Lower lobe of right lung (tissue), 2 donors: ENCODE measurements around the gene ADAM12. TPM values are rescaled to one million over a fixed set of nuclear protein-coding genes. Genes with fewer than 3 reads are reported as not detected.

Experiments used
- ATAC-seq, 2 donors: fragments of 200-7000 bp; cut with Tn5 transposase; one replicate each; pipeline ENCODE4 v1.9.1; 2020 to 2022; ENCODE audit warnings: mild to moderate bottlenecking in 2 of 2, moderate library complexity in 2 of 2
- DNase-seq: peaks from one replicate; pipeline ENCODE4 v3.0.0-alpha.2; 2020
- H3K27ac ChIP-seq: fragments of 200-600 bp; one replicate; pipeline ENCODE4 v1.8.0; 2022
- H3K27me3 ChIP-seq: fragments of 200-600 bp; one replicate; pipeline ENCODE4 v1.8.0; 2022; ENCODE audit warnings: low read depth
- H3K36me3 ChIP-seq: fragments of 200-600 bp; one replicate; pipeline ENCODE4 v1.8.0; 2022; ENCODE audit warnings: mild to moderate bottlenecking
- H3K4me1 ChIP-seq: fragments of 200-600 bp; one replicate; pipeline ENCODE4 v1.8.0; 2022
- H3K4me3 ChIP-seq: fragments of 200-600 bp; one replicate; pipeline ENCODE4 v1.8.0; 2022; ENCODE audit warnings: mild to moderate bottlenecking
- H3K9me3 ChIP-seq: fragments of 200-600 bp; one replicate; pipeline ENCODE4 v1.8.0; 2022
- intact Hi-C: fragments of 100-400 bp; cut with DNase I; formaldehyde crosslinking; loops from one replicate; pipeline ENCODE4 v1.11.0; 2022
- total RNA-seq: library from RNA; stranded (reverse); fragmentation: NEBNext Ultra II Directional; extraction: Animal tissue kit (Norgen Biotek cat#: 25700); gene quantifications from one replicate; pipeline ENCODE4 v1.2.1, GENCODE V29; 2021
- TF ChIP-seq, protein P1 (sequence below): fragments of 200-600 bp; IDR thresholded peaks from one replicate; pipeline ENCODE4 v1.8.0; 2022; ENCODE audit warnings: antibody characterized with exemption, mild to moderate bottlenecking
- donor health status: DM: no; HTN: yes; CAD: no; lungs with severe emphysema.

ADAM12 gene
- total RNA-seq, 1 donor from 2014 or later: 0.92 TPM

DNA sequence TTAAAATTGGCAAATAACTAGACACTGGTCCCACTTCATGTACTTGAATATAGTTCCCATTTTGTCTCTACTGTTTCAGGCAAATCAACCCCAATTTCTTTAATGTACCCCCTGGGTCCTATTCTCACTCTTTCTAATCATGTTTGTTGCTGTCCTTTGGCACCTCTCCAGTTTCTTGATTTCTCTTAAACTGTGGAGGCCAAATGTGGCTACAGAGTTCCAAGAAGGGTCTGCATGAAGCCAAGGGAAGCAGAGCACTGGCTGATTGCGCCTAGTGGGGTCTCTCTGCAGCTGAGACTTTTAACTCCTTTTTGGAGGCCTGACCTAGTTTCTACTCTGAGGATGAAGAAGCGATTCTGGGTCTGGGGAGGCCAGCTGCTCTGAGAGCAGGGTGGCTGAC is 6.7 kb upstream of the ADAM12 start:
- DNase-seq: no peak
- no peak for ATAC-seq

DNA sequence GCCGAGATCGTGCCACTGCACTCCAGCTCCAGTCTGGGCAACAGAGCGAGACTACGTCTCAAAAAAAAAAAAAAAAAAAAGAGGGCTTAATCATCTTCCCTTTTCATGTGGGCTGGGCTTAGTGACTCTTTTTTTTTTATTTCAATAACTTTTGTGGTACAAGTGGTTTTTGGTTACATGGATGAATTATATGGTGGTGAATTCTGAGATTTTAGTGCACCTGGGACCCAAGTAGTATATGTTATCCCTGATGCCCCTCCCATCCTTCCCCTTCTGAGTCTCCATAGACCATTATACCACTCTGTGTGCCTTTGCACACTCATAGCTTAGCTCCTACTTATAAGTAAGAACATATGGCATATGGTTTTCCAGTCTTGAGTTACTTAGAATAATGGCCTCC is 4.8 kb upstream of the ADAM12 start:
- Histone ChIP-seq H3K9me3 (no peaks in the 10 kb centered on the region), H3K4me1 (no peaks in the 10 kb centered on the region), H3K36me3 (no peaks in the 10 kb centered on the region), H3K4me3 (no peak overlapping the region), H3K27ac (no peak overlapping the region), H3K27me3 (peaks cover 21% of the 10 kb centered on the region)
- TF ChIP-seq, protein P1, sequence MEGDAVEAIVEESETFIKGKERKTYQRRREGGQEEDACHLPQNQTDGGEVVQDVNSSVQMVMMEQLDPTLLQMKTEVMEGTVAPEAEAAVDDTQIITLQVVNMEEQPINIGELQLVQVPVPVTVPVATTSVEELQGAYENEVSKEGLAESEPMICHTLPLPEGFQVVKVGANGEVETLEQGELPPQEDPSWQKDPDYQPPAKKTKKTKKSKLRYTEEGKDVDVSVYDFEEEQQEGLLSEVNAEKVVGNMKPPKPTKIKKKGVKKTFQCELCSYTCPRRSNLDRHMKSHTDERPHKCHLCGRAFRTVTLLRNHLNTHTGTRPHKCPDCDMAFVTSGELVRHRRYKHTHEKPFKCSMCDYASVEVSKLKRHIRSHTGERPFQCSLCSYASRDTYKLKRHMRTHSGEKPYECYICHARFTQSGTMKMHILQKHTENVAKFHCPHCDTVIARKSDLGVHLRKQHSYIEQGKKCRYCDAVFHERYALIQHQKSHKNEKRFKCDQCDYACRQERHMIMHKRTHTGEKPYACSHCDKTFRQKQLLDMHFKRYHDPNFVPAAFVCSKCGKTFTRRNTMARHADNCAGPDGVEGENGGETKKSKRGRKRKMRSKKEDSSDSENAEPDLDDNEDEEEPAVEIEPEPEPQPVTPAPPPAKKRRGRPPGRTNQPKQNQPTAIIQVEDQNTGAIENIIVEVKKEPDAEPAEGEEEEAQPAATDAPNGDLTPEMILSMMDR: no peak
- intact Hi-C loops: no loop called here
- DNase-seq: no peak
- ATAC-seq: no peak

More for the DNA sequence above, 6.7 kb upstream of the ADAM12 start:
- intact Hi-C loops: no loop called here
- peaks cover 4% of the 10 kb centered on the region for H3K27me3 ChIP-seq
- H3K27ac ChIP-seq: no peak overlapping the region
- no peaks in the 10 kb centered on the region for H3K9me3 ChIP-seq
- TF ChIP-seq, protein P1: no peak
- H3K4me1 ChIP-seq: no peaks in the 10 kb centered on the region
- H3K36me3 ChIP-seq: no peaks in the 10 kb centered on the region
- H3K4me3 ChIP-seq: no peak overlapping the region

DNA sequence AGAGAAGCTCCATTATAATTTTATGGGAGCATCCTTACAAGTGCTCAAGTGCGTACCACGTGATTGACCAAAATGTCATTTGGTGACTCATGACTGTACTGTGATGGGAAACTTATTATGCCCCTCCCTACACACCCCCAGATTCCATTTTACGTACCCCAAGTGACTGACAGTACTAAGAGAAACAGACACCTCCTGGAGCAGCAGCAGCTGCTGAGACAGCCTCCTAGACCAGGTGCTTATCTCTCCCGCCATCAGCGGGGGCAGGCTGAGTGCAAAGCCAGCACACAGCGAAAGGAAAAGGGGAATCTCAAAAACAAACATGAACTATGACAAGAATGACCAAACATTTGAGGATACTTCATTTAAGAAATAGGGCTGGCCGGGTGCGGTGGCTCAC is 4.2 kb upstream of the ADAM12 start:
- Histone ChIP-seq H3K9me3 (no peaks in the 10 kb centered on the region), H3K36me3 (no peaks in the 10 kb centered on the region), H3K27ac (no peak overlapping the region), H3K4me1 (peaks cover 3% of the 10 kb centered on the region), H3K27me3 (peaks cover 27% of the 10 kb centered on the region), H3K4me3 (no peak overlapping the region)
- no peak for ATAC-seq
- TF ChIP-seq, protein P1: no peak
- no peak for DNase-seq
- intact Hi-C loops: no loop called here

DNA sequence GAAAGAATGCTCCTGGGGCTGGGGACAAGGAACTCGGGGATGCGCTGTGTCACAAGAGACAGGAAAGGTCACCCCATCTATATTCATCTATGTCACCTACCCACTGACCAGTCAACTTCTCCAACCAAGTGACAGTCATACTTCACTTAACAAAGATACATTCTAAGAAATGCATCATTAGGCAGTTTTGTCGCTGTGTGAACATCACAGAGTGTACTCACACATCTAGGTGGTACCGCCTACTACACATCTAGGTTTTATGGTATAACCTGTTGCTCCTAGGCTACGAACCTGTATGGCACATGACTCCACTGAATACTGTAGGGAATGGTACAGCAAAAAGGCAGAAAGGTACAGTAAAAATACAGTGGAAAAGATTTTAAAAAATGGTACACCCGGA is 3.8 kb upstream of the ADAM12 start:
- Histone ChIP-seq H3K27me3 (peaks cover 31% of the 10 kb centered on the region), H3K36me3 (no peaks in the 10 kb centered on the region), H3K9me3 (no peaks in the 10 kb centered on the region), H3K4me3 (no peak overlapping the region), H3K4me1 (peaks cover 7% of the 10 kb centered on the region), H3K27ac (no peak overlapping the region)
- no peak for ATAC-seq
- intact Hi-C loops: no loop called here
- TF ChIP-seq, protein P1: no peak
- no peak for DNase-seq

DNA sequence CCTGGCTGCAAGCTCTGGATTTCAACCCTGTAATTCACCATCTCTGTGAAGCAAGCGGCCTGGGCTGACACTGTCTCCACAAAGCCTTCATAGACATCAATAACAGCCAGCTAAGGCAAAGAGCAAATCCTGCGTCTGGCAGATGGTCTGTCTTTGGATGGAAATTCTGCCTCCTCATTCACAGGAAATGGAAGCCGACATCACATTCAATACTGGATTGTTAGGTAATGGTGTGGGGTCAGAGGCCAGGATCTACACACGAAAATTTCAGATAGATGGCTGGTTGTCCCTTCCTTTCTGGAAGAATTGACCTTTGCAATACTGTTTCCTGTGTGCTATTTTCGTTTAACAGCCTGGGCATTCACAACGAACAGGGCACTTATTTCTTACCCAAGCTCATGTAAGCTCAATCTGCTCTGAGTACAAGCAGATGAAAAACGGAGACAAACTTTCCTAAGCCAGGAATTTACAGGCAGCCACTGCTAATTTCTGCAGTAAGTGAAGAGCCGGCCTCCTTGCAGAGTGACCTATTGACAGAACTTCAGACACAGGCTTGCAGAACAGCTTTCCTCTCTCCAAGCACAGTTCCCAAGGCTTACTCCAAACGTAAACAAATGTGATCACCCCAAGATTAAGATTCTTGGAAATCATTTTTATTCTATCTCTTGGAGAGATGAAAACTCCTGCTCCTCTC is 3.1 kb upstream of the ADAM12 start:
- no peak overlapping the region for H3K4me3 ChIP-seq
- intact Hi-C loops: no loop called here
- H3K27ac ChIP-seq: no peak overlapping the region
- DNase-seq: no peak
- H3K9me3 ChIP-seq: no peaks in the 10 kb centered on the region
- no peak for ATAC-seq
- peaks cover 37% of the 10 kb centered on the region for H3K27me3 ChIP-seq
- H3K36me3 ChIP-seq: no peaks in the 10 kb centered on the region
- peaks cover 9% of the 10 kb centered on the region for H3K4me1 ChIP-seq
- TF ChIP-seq, protein P1: no peak
